Frontal cortex (tissue), 4 donors: Measurements from ENCODE around the gene FAHD1. TPM values are rescaled to one million over a fixed set of nuclear protein-coding genes. Genes with fewer than 3 reads are reported as not detected.
A peak's percentile ranks its signal among the peaks of the same experiment; 100 is the strongest.
"Not testable (repeated sequence)": the region's sequence is repeated elsewhere in the genome, so short reads cannot be mapped to it uniquely, and the experiment has no call there.

ENCODE experiments used
- DNase-seq, 2 donors: peaks; one replicate each; pipeline ENCODE4 v3.0.0; 2012; ENCODE audit warnings: low spot score in 2 of 2
- FAIRE-seq: peaks from 2 replicates; lab custom pipeline; 2012; peaks lifted over from hg19 to GRCh38; lab: Jason Lieb, UNC
- total RNA-seq: library from RNA; depleted of rRNA; stranded (reverse); fragments of >200 nt; gene quantifications from one replicate; pipeline ENCODE4 v1.2.3, GENCODE V29; 2014
- donor health status: control.
- donor health status: control.
- donor health status: control.

FAHD1 gene
- total RNA-seq, 1 donor from 2014 or later: 64.0 TPM

GRCh38 chr16:1788095-1788707, 38.8 kb upstream of the FAHD1 start:
- FAIRE-seq (no peak), DNase-seq (no peak)

DNA sequence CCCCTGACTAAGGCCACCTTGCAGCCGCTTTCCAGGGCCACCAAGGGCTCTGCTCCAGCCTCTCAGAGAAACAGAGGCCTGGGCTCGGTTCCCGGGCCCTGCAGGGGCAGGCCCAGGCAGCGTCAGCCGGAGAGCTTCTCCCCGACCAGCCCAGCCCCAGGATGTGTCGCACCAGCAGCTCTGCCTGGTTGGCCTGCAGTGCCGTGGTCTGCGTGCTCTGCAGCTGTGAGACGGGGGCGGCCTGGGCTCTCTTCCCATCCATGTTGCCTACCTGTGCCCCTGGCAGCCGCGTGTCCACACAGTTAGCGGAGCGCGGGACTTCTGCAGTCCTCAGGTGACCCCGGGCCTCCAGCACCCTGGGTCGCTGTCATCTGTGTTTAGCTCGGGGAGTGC, 38.3 kb upstream of the FAHD1 start:
- FAIRE-seq (no peak), DNase-seq (no peak)

DNA sequence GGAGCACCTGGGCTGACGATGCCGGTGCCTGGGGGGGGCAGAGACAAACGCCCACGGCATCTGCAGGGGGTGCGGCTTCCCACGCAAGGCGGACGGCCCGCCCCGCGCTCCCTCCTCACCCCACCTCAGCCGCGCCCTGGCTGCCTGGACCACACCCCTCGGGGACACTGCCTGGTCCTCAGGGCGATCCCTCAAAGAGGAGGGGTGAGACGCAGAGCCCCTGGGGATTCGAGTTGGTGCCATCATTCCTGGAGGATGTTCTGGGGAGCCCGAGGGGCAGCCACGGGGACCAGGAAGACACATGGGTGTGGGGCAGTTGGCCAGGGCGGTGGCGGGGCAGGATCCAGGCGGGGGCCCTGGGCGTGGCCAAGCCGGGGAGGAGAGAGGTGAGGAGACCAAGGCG, 37.4 kb upstream of the FAHD1 start:
- FAIRE-seq (no peak), DNase-seq (no peak)

DNA sequence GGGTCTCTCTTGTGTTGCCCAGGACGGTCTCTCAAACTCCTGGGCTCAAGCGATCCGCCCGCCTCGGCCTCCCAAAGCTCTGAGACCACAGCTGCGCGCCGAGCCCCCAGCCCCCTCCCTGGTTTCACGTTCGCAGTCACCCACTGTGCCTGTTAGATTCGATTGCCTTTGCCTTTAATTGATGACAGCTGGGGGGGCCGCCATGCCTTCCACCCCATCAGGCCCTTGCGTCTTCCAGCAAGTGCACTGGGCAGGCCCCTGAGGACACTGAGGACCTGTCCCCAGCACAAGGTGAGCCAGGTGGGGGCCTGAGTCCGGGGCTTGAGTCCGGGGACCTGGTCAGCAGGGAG, 36.8 kb upstream of the FAHD1 start:
- DNase-seq (no peak), FAIRE-seq (no peak)

- DNase-seq (no peak), FAIRE-seq (no peak)
Observed at GRCh38 chr16:1790611-1791255, 36.3 kb upstream of the FAHD1 start.

DNA sequence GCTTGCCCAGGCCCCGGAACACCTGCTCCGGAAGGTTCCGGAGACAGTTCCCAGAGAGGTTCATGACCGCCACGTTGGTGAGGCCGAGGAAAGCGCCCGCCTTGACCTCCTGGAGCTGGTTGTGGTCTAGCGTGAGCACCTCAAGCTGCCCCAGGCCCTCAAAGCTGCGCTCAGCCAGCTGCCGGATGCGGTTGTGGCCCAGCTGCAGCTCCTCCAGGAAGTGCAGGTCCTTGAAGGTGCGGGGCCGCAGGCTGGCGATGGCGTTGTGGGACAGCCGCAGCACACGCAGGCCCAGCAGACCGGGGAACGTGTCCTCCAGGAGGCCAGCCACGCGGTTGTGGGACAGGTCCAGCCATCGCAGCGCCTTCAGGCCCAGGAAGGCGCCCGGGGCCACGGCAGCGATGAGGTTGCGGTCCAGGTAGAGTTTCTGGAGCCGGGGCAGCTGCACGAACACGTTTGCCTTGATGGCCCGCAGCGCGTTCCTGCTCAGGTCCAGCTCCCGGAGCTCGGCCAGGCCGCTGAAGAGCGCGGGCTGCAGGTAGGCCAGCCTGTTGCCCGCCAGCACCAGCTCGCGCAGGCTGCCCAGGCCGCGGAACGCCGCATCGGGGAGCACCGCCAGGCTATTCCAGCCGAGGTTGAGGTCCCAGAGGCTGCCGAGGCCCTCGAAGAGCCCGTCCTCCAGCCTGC, 35.6 kb upstream of the FAHD1 start:
- DNase-seq: peak in 1 of 2 donors; percentile 38
- FAIRE-seq: no peak

GRCh38 chr16:1791943-1792812, 34.8 kb upstream of the FAHD1 start:
- no peak for FAIRE-seq
- peak in 1 of 2 donors; percentile 22 for DNase-seq

DNA sequence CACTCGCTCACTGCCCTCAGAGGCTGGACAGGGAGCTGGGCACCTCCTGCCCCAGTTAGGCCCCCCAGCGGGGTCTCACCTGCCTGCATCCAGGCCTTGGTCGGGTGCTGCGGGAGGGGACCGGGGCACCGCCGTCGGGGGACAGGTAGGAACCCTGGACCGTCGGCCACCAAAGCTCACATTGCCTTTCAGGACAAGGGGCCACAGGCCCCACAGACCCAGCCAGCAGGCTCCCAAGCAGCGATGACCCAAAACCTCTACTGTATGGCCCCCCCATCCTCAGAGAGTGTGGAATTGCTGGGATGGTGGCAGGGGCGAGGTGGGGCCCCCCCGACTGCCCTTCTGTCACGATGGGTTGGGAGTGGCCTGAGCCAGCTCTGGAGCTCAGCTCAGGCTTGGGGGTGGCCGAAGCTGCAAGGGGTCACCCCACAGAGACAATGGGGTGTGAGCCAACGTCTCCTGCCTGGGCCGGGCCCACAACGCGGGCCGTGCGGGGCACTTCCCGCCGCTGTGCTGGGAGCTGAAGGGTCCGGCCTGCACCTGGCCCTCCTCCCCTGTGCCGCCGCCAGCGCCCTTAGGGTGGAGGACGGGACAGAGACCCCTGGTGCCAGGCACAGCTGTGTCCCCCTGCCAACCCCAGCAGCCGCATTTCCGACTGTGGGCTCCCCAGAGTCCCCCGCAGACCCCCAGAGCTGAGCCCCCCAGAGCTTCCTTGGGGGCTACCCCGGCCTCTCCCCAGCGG, 34.0 kb upstream of the FAHD1 start:
- DNase-seq (peak in 1 of 2 donors; percentile 14), FAIRE-seq (no peak)

DNA sequence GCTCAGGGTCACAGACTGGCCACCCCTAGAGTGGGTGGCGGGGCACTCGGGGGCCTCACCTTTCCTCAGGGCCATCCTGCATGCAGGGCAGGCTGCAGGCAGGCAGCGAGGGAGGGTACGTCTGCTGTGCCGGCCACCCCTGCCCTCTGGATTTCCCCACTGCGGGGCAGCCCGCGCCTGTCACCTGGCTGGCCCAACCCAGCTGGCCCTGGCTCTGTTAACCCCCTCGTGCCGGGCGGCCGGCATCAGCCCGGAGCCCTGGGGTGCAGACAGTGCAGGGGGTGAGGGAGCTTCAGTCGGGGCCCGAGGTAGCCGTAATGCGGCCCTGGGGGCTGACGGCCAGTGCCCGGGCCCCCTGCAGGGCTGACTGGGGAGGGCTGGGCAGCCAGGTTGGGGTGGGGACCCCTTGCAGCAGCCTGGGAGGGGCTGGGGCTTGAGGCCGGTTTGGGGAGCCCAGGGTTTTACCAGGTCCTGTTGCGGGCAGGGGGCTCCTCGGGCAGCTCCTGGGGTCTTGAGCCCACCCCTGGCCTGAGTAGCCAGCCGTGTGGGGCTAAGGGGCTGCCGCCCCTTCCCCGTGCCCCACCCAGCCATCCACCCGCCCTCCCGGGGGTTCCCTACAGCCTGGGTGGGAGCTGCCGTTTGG, 33.3 kb upstream of the FAHD1 start, which contains the start of gene IGFALS:
TSS of gene IGFALS (minus strand) at position 128 of the 643 bp plus-strand sequence. CDS start at position 75, 53 bp downstream.
- FAIRE-seq (no peak), DNase-seq (peak in 1 of 2 donors; percentile 21)

DNA sequence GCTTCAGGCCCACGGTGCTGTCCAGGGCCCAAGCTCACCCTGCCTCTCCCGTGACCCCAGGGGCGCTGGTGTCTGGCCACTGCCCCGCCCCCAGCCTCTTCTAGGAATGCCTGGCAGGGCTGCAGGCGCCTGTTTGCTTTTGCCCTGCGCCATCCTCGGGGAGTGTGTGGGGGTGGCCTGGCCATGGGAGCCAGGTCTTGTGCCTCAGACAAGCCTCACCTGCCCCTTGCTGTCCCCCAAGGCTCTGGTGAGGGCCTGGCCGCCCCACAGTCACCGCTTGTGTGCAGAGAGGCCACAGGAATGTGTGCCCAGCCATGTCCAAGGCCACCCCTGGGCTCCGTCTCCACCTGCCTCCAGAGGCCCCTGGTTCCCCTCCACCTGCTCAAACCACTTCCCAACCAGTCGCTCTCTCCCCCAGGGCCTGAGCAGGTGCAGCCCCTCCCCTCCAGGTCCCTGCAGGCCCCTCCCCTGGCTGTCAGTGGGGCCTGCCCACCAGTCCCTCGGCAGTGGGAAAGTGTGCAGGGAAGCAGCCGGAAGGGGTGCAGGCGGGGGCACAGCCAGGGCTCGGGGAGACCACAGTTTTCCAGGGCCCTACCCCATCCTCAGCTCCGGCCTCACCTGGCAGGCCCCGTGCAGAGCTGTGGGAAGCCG, 32.7 kb upstream of the FAHD1 start:
- FAIRE-seq (no peak), DNase-seq (peak in 1 of 2 donors; percentile 20)

DNA sequence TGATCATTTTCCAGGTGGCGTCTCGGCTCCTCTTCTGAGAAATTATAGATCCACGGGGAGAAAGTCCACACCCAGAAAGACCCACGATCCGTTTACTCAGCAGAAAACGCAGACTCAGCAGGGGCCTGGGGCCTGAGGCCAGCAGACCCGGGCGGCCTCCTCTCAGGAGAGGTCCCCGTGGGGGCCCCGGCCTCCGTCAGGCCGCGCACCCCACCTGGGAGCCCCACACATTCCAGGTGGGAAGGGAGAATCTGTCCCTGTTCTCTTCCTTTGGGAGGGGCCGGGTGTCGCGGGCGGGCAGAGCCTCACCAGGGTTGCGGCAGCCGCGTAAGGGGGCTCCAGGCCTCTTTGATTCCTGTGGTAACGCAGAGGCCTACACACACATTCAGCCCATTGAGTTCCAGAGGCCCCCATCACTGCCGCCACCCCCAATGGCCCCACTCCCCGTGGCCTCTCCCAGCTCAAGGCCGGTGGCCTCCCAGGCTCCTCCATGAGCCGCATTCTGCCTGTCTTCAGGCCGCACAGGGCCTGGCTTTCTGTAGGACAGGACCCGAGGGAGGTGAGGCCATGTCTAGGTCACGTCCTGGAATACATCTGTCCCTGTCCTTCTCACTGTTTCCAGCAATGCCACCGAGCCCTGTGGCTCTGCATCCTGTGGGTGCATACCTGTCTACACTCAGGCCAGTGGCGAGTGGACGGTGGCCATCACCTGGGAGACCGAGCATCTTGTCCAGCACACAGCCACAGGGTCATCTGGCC, 31.9 kb upstream of the FAHD1 start:
- DNase-seq (peak in 1 of 2 donors; percentile 10), FAIRE-seq (no peak)

DNA sequence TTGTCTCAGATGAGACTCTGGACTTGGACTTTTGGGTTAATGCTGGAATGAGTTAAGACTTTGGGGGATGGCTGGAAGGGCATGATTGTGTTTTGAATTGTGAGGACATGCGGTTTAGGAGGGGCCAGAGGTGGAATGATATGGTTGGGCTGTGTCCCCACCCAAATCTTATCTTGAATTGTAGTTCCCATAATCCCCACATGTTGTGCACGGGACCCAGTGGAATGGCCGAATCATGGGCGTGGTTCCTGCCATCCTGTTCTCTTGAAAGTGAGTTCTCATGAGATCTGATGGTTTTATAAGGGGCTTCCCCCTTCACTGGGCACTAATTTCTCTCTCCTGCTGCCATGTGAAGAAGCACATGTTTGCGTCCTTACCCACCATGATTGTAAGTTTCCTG, 27.7 kb upstream of the FAHD1 start:
- DNase-seq, FAIRE-seq: not testable (repeated sequence)

DNA sequence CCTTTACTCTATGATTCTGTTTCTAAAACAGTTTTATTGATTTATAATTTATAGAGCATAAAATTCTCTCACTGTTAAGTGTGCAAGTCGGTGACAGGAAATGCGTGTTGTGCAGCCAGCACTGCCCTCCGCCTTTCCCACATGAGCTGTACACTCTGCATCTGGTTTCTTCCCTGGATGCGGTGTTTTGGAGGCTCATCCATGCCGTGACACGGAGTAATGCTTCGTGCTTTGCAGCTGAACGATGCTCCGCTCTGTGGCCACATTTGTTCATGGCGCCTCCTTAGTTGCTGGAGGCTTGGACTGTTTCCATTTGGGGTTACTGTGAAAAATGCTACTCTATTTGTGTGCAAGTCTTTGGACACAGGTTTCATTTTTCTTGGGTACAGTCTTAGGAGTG, 26.3 kb upstream of the FAHD1 start:
- no peak for FAIRE-seq
- no peak for DNase-seq

GRCh38 chr16:1807626-1808025, 19.4 kb upstream of the FAHD1 start:
- no peak for FAIRE-seq

DNA sequence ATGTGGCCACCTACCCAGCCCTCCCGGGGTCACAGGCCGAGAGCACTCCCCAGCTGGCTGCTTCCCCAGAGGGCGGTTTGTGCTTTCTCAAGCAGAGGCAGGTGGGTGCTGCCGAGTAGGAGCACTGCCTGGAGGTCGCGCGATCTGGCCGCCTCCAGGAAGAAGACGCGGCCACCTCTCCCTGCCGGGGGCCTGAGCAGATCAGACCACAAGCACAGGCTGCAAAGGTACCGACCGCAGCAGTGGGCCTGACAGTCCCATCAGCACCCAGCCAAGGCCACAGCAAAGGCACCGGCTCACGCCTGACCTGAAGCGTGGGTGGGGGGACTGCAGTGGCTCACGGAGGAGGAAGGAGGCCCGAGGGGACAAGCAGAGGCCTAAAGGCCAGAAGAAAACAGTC, 18.3 kb upstream of the FAHD1 start:
- FAIRE-seq: no peak
- DNase-seq: no peak

More at GRCh38 chr16:1807626-1808025, 19.4 kb upstream of the FAHD1 start:
- DNase-seq: no peak

- DNase-seq: no peak
Observed at GRCh38 chr16:1809281-1809801, 17.7 kb upstream of the FAHD1 start.

DNA sequence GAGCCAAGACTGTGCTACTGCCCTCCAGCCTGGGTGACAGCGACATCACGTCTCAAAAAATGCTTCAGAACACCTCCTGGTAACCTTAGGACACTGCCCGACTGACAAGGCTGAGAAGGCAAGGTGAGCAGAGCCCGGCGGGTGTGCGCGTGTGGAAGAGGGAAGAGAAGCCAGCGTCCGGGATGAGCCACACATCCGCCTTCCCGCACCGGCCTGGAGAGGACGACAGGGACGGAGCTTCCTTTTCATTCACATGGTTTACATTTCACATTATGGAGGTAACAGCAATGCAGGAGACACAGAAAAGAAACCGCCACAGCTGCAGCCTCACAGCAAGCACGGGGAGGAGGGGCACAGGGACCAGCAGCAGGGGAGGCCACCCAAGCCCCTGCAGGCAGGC, 16.9 kb upstream of the FAHD1 start:
- FAIRE-seq: no peak
- DNase-seq: no peak

More at GRCh38 chr16:1809281-1809801, 17.7 kb upstream of the FAHD1 start:
- FAIRE-seq: no peak

- DNase-seq: no peak
- no peak for FAIRE-seq
Observed at GRCh38 chr16:1810536-1810935, 16.5 kb upstream of the FAHD1 start.
